Spleen (tissue), 11 donors: Measurements from ENCODE around the gene COL12A1. TPM values are rescaled to one million over a fixed set of nuclear protein-coding genes. Genes with fewer than 3 reads are reported as not detected.

ENCODE experiments used
- DNase-seq: peaks from one replicate; pipeline ENCODE4 v3.0.0-alpha.2; 2020
- H3K27ac ChIP-seq, 8 donors: fragments of 200-600 bp; sonication (generic) in 7 of 8; 1 replicate in 4 of 8; 2 replicates in 4 of 8; pipeline versions ENCODE4 v1.5.0 to v1.8.0; 2016 to 2021; ENCODE audit warnings: inconsistent platforms in 4 of 8, mild to moderate bottlenecking in 4 of 8, moderate library complexity in 1 of 8
- H3K27me3 ChIP-seq, 7 donors: fragments of 200-600 bp; sonication (generic) in 6 of 7; replicated peaks in 1 of 7; 1 replicate in 4 of 7; 2 replicates in 3 of 7; pipeline versions ENCODE4 v1.5.0 to v1.8.0; 2016 to 2021; ENCODE audit warnings: inconsistent platforms in 3 of 7, mild to moderate bottlenecking in 1 of 7
- H3K36me3 ChIP-seq, 6 donors: fragments of 200-600 bp; sonication (generic) in 5 of 6; 1 replicate in 4 of 6; 2 replicates in 2 of 6; pipeline versions ENCODE4 v1.5.0 to v1.8.0; 2016 to 2021; ENCODE audit warnings: inconsistent platforms in 2 of 6
- H3K4me1 ChIP-seq, 6 donors: fragments of 200-600 bp; sonication (generic) in 5 of 6; 1 replicate in 3 of 6; 2 replicates in 3 of 6; pipeline versions ENCODE4 v1.5.0 to v1.8.0; 2016 to 2021; ENCODE audit warnings: inconsistent platforms in 3 of 6
- H3K4me3 ChIP-seq, 8 donors: fragments of 200-600 bp; sonication (generic) in 7 of 8; 1 replicate in 4 of 8; 2 replicates in 4 of 8; pipeline versions ENCODE4 v1.5.0 to v1.8.0; 2016 to 2021; ENCODE audit warnings: inconsistent platforms in 4 of 8, mild to moderate bottlenecking in 4 of 8, moderate library complexity in 2 of 8
- H3K9me3 ChIP-seq, 8 donors: fragments of 200-600 bp; sonication (generic) in 7 of 8; 1 replicate in 4 of 8; 2 replicates in 4 of 8; pipeline versions ENCODE4 v1.5.0 to v1.8.0; 2016 to 2021; ENCODE audit warnings: inconsistent platforms in 4 of 8
- CTCF ChIP-seq, 11 experiments: fragments of 200-600 bp in 7 of 11; fragments of 450-650 bp in 4 of 11; sonication (generic) in 4 of 11; IDR thresholded peaks in 8 of 11; conservative IDR thresholded peaks in 3 of 11; 1 replicate in 7 of 11; 2 replicates in 4 of 11; pipeline versions ENCODE4 v1.4.0 to v1.8.0; 2016 to 2021; ENCODE audit warnings: antibody characterized with exemption in 11 of 11, inconsistent platforms in 4 of 11, mild to moderate bottlenecking in 1 of 11
- POLR2A ChIP-seq, 3 donors: fragments of 450-650 bp; IDR thresholded peaks; one replicate each; pipeline ENCODE4 v1.5.1; 2017; ENCODE audit warnings: antibody characterized with exemption in 3 of 3, mild to moderate bottlenecking in 1 of 3
- POLR2AphosphoS5 ChIP-seq, 3 donors: sonication (generic); formaldehyde crosslinking; IDR thresholded peaks; one replicate each; pipeline ENCODE4 v1.5.1; 2017; ENCODE audit warnings: antibody characterized with exemption in 3 of 3
- WGBS, 5 donors: extraction: QIAGEN DNeasy Blood & Tissue Kit in 3 of 5; methylation state at CpG; one replicate each; pipeline versions ENCODE4 v1.1.5 to v1.1.7; 2013 to 2018; 5-methylcytosine and 5-hydroxymethylcytosine counted together
- intact Hi-C: fragments of 100-400 bp; cut with DNase I; formaldehyde crosslinking; loops from one replicate; pipeline ENCODE4 v1.15.0; 2023; ENCODE audit warnings: low total_unique reads
- polyA plus RNA-seq, 3 donors: library from polyadenylated mRNA; stranded (reverse); fragments of 200-250 nt; gene quantifications; one replicate each; pipeline ENCODE4 v1.2.1, GENCODE V29; 2013
- total RNA-seq, 7 donors: library from RNA; depleted of rRNA in 3 of 7; stranded (reverse); fragments of >200 nt in 3 of 7; fragmentation: NEBNext Ultra II Directional in 4 of 7; extraction: Animal tissue kit (Norgen Biotek cat#: 25700) in 4 of 7; gene quantifications; one replicate each; pipeline versions ENCODE4 v1.1.0 to v1.2.1, GENCODE V29; 2016 to 2021
- donor health status: healthy with polysubstance abuse.
- donor health status: DM: no; HTN: no; CAD: no; lungs with moderate emphysema.
- donor health status: DM: no; HTN: no; CAD: no.
- donor health status: Bipolar disorder and iron deficiency.
- donor health status: healthy.
- donor health status: DM: no; HTN: no; CAD: no.
- donor health status: DM: yes; HTN: yes; CAD: no.

The COL12A1 gene
- total and polyA plus RNA-seq, 10 donors = 2.5 to 32.6 (median 21.2) TPM

- H3K4me3 ChIP-seq = no peak overlapping the region
- no peaks in the 10 kb centered on the region for H3K4me1 ChIP-seq
- H3K9me3 ChIP-seq = no peaks in the 10 kb centered on the region
- DNase-seq = no peak
- H3K27me3 ChIP-seq = no peaks in the 10 kb centered on the region
- TF ChIP-seq CTCF (IDR thresholded peaks at IDR 0.05 in 8 of 11, conservative IDR thresholded peaks at IDR 0.05 in 3 of 11) = no peak
- no peak for TF ChIP-seq POLR2A (IDR thresholded peaks at IDR 0.05)
- TF ChIP-seq POLR2AphosphoS5 (IDR thresholded peaks at IDR 0.05) = no peak
- no peak overlapping the region for H3K27ac ChIP-seq
- WGBS, 5 donors = 66 to 82% (median 79%) methylated on average over 2 of the region's 2 CpGs
- no peaks in the 10 kb centered on the region for H3K36me3 ChIP-seq
- intact Hi-C loops = no loop called here
Observed at GRCh38 chr6:75106426-75106825, 99.4 kb downstream of the COL12A1 start.

- intact Hi-C loops = no loop called here
- Histone ChIP-seq H3K27ac (no peak overlapping the region), H3K4me1 (peaks cover 0 to 2% (median 0%) of the 10 kb centered on the region in 6 donors), H3K9me3 (no peaks in the 10 kb centered on the region), H3K27me3 (no peaks in the 10 kb centered on the region), H3K4me3 (no peak overlapping the region), H3K36me3 (no peaks in the 10 kb centered on the region)
- TF ChIP-seq POLR2A (IDR thresholded peaks at IDR 0.05) (no peak), CTCF (IDR thresholded peaks at IDR 0.05 in 8 of 11, conservative IDR thresholded peaks at IDR 0.05 in 3 of 11) (no peak), POLR2AphosphoS5 (IDR thresholded peaks at IDR 0.05) (no peak)
- no peak for DNase-seq
- 69 to 80% (median 76%) methylated on average over 1 of the region's 1 CpG for WGBS, 5 donors
Observed at GRCh38 chr6:75103431-75103830, 102.4 kb downstream of the COL12A1 start.

- Histone ChIP-seq H3K27me3 (no peaks in the 10 kb centered on the region), H3K9me3 (no peaks in the 10 kb centered on the region), H3K36me3 (no peaks in the 10 kb centered on the region), H3K4me1 (peaks cover 0 to 7% (median 0%) of the 10 kb centered on the region in 6 donors), H3K4me3 (no peak overlapping the region), H3K27ac (no peak overlapping the region)
- DNase-seq = no peak
- 73 to 86% (median 81%) methylated on average over 5 of the region's 5 CpGs for WGBS, 5 donors
- intact Hi-C loops = no loop called here
- TF ChIP-seq POLR2A (IDR thresholded peaks at IDR 0.05) (no peak), POLR2AphosphoS5 (IDR thresholded peaks at IDR 0.05) (no peak), CTCF (IDR thresholded peaks at IDR 0.05 in 8 of 11, conservative IDR thresholded peaks at IDR 0.05 in 3 of 11) (no peak)
Observed at GRCh38 chr6:75102301-75102700, 103.6 kb downstream of the COL12A1 start.

- no peak overlapping the region for H3K27ac ChIP-seq
- 59 to 71% (median 63%) methylated on average over 4 of the region's 4 CpGs for WGBS, 5 donors
Observed at GRCh38 chr6:75101896-75102295, 104.0 kb downstream of the COL12A1 start.

More at GRCh38 chr6:75101896-75102295, 104.0 kb downstream of the COL12A1 start:
- Histone ChIP-seq H3K27me3 (no peaks in the 10 kb centered on the region), H3K9me3 (no peaks in the 10 kb centered on the region), H3K36me3 (no peaks in the 10 kb centered on the region), H3K4me1 (peaks cover 0 to 7% (median 0%) of the 10 kb centered on the region in 6 donors), H3K4me3 (no peak overlapping the region)
- TF ChIP-seq POLR2AphosphoS5 (IDR thresholded peaks at IDR 0.05) (no peak), CTCF (IDR thresholded peaks at IDR 0.05 in 8 of 11, conservative IDR thresholded peaks at IDR 0.05 in 3 of 11) (no peak), POLR2A (IDR thresholded peaks at IDR 0.05) (no peak)
- intact Hi-C loops = no loop called here
- no peak for DNase-seq
